Gastroesophageal sphincter (tissue), 4 donors: ENCODE results near the gene CCND1. TPM values are rescaled to one million over a fixed set of nuclear protein-coding genes. Genes with fewer than 3 reads are reported as not detected.

Experiments used
- ATAC-seq: fragments of 150-250 bp; one replicate; pipeline ENCODE4 v1.9.1; 2016; ENCODE audit warnings: mild to moderate bottlenecking, moderate library complexity
- H3K27ac ChIP-seq, 4 donors: fragments of 200-600 bp; sonication (generic) in 3 of 4; 1 replicate in 3 of 4; 2 replicates in 1 of 4; pipeline ENCODE4 v1.5.1; 2016 to 2019
- H3K27me3 ChIP-seq: fragments of 200-600 bp; sonication (generic); one replicate; pipeline ENCODE4 v1.5.1; 2019
- H3K36me3 ChIP-seq, 2 donors: fragments of 200-600 bp; sonication (generic); one replicate each; pipeline ENCODE4 v1.5.1; 2019; ENCODE audit warnings: control low read depth in 1 of 2
- H3K4me1 ChIP-seq, 3 donors: fragments of 200-600 bp; sonication (generic); 1 replicate in 2 of 3; 2 replicates in 1 of 3; pipeline ENCODE4 v1.5.1; 2016 to 2019; ENCODE audit warnings: control low read depth in 2 of 3
- H3K4me3 ChIP-seq, 2 donors: fragments of 200-600 bp; sonication (generic); one replicate each; pipeline ENCODE4 v1.5.1; 2019; ENCODE audit warnings: mild to moderate bottlenecking in 1 of 2, moderate library complexity in 1 of 2
- H3K9me3 ChIP-seq, 3 donors: fragments of 200-600 bp; sonication (generic); one replicate each; pipeline ENCODE4 v1.5.1; 2017 to 2019; ENCODE audit warnings: control low read depth in 2 of 3
- CTCF ChIP-seq, 4 experiments: fragments of 200-600 bp in 2 of 4; fragments of 450-650 bp in 2 of 4; sonication (generic) in 1 of 4; IDR thresholded peaks; one replicate each; pipeline ENCODE4 v1.5.1; 2017 to 2019; ENCODE audit warnings: antibody characterized with exemption in 4 of 4, mild to moderate bottlenecking in 2 of 4, moderate library complexity in 2 of 4
- EP300 ChIP-seq: sonication (generic); formaldehyde crosslinking; IDR thresholded peaks from one replicate; pipeline ENCODE4 v1.6.1; 2017; ENCODE audit warnings: antibody characterized with exemption, mild to moderate bottlenecking
- POLR2A ChIP-seq, 2 donors: fragments of 450-650 bp; IDR thresholded peaks; one replicate each; pipeline ENCODE4 v1.6.1; 2017; ENCODE audit warnings: antibody characterized with exemption in 2 of 2, mild to moderate bottlenecking in 2 of 2, moderate library complexity in 1 of 2
- POLR2AphosphoS5 ChIP-seq: sonication (generic); formaldehyde crosslinking; IDR thresholded peaks from one replicate; pipeline ENCODE4 v1.6.1; 2017; ENCODE audit warnings: antibody characterized with exemption
- WGBS, 2 donors: methylation state at CpG; one replicate each; pipeline ENCODE4 v1.1.5; 2018; ENCODE audit warnings: low coverage in 1 of 2; 5-methylcytosine and 5-hydroxymethylcytosine counted together
- total RNA-seq, 4 donors: library from RNA; depleted of rRNA; stranded (reverse); fragments of >200 nt; gene quantifications; one replicate each; pipeline ENCODE4 v1.1.0, GENCODE V29; 2016

Gene CCND1
- total RNA-seq, 4 donors from 2014 or later: 24.1 to 110 (median 51.9) TPM

- peaks cover 0 to 30% (median 11%) of the 10 kb centered on the region in 3 donors for H3K4me1 ChIP-seq
- H3K36me3 ChIP-seq: no peaks in the 10 kb centered on the region
- no peaks in the 10 kb centered on the region for H3K9me3 ChIP-seq
- no peak overlapping the region for H3K27ac ChIP-seq
- H3K27me3 ChIP-seq: peaks cover 95% of the 10 kb centered on the region
- H3K4me3 ChIP-seq: no peak overlapping the region
- ATAC-seq: no peak
- 19 to 25% methylated on average over 9 to 10 of the region's 45 CpGs for WGBS, 2 donors
- TF ChIP-seq EP300 (no peak), POLR2A (IDR thresholded peaks at IDR 0.05) (no peak), CTCF (IDR thresholded peaks at IDR 0.05) (no peak), POLR2AphosphoS5 (no peak)
These were observed 62.0 kb downstream of the CCND1 start for GRCh38 chr11:69702769-69703452.

DNA sequence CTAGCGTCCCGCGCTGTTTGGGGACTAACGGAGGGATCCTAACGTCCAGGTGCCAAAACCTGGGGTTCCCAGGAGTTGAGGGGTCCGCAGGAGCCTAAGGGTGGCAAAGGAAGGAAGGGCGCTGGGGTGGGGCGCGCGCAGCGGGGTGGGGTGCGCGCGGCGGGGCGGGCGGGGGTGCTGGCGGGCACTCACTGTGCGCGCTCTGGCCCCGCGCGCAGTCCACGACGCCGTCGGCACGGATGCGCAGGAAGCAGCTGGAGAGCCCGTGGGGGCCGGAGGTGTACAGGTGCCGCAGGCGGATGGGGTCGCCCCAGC is 62.5 kb downstream of the CCND1 start:
- H3K27me3 ChIP-seq: peaks cover 92% of the 10 kb centered on the region

More for the DNA sequence above, 62.5 kb downstream of the CCND1 start:
- H3K27ac ChIP-seq: no peak overlapping the region
- 0% methylated on average over 2 of the region's 34 CpGs; no CpG with 5 or more reads in 1 of the 2 donors for WGBS, 2 donors
- ATAC-seq: no peak
- H3K36me3 ChIP-seq: no peaks in the 10 kb centered on the region
- no peak overlapping the region for H3K4me3 ChIP-seq
- no peaks in the 10 kb centered on the region for H3K9me3 ChIP-seq
- H3K4me1 ChIP-seq: peaks cover 0 to 30% (median 11%) of the 10 kb centered on the region in 3 donors
- TF ChIP-seq CTCF (IDR thresholded peaks at IDR 0.05): no peak

Other genes starting within 250 kb of the CCND1 start
- gene LINC01488, start 159.5 kb upstream of the CCND1 start, total RNA-seq: not detected
- 10 to 100 TPM; 13.7 to 34.4 (median 18.0) TPM for gene LTO1, start 34.2 kb downstream of the CCND1 start, total RNA-seq
- not detected for gene FGF19, start 62.9 kb downstream of the CCND1 start, total RNA-seq
- gene FGF4, start 134.2 kb downstream of the CCND1 start, total RNA-seq: not detected
- not detected for gene FGF3, start 178.3 kb downstream of the CCND1 start, total RNA-seq